Measurements from ENCODE around the gene CDH19.
"Not testable (repeated sequence)": the region's sequence is repeated elsewhere in the genome, so short reads cannot be mapped to it uniquely, and the experiment has no call there.

The CDH19 gene

DNA sequence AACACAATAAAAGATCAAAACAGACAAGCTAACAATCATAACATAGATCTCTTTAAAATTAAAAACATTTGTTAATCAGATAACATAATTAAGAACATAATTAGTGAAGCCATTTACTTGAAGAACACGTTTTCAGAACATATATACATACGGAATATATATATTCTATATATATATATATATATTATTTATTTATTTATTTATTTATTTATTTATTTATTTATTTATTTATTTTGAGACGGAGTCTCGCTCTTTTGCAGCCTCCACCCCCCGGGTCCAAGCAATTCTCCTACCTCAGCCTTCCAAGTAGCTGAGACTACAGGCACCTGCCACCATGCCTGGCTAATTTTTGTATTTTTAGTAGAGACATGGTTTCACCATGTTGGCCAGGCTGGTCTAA, 137.7 kb downstream of the CDH19 start:
- not testable (repeated sequence) for H3K27me3 ChIP-seq (ENCODE audit: control insufficient read depth, insufficient read depth, low read length); H3K27ac ChIP-seq (ENCODE audit: low read length); H3K9me3 ChIP-seq (ENCODE audit: control insufficient read depth, insufficient read depth, low read length); H3K4me3 ChIP-seq (ENCODE audit: low read length); DNase-seq (ENCODE audit: low read depth, low spot score); H3K36me3 ChIP-seq (ENCODE audit: control insufficient read depth, insufficient read depth, low read length); H3K4me1 ChIP-seq (ENCODE audit: control insufficient read depth, insufficient read depth, low read length)
- no CpG with 5 or more reads among the region's 5 CpGs for WGBS (ENCODE audit: insufficient coverage, insufficient read length)

DNA sequence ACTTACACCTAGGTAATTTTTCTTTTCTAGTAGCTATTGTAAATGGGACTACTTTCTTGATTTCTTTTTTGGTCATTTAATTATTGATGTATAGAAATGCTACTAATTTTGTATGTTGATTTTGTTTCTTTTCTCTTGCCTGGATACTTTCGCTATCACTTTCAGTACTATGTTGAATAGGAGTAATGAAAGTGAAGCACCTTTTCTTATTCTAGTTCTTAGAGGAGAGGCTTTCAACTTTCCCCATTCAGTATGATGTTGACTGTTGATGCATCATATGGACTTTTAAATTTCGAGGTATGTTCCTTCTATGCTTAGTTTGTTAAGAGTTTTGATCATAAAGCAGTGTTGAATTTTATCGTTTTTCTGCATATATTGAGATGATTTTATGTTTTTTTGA, 142.5 kb downstream of the CDH19 start:
- WGBS (ENCODE audit: insufficient coverage, insufficient read length) = 100% methylated on average over 1 of the region's 3 CpGs
- DNase-seq (ENCODE audit: low read depth, low spot score) = no peak
- Histone ChIP-seq H3K4me1 (ENCODE audit: control insufficient read depth, insufficient read depth, low read length) (no peaks in the 10 kb centered on the region), H3K4me3 (ENCODE audit: low read length) (no peak overlapping the region), H3K9me3 (ENCODE audit: control insufficient read depth, insufficient read depth, low read length) (no peaks in the 10 kb centered on the region), H3K27me3 (ENCODE audit: control insufficient read depth, insufficient read depth, low read length) (no peaks in the 10 kb centered on the region), H3K36me3 (ENCODE audit: control insufficient read depth, insufficient read depth, low read length) (no peaks in the 10 kb centered on the region), H3K27ac (ENCODE audit: low read length) (no peak overlapping the region)

DNA sequence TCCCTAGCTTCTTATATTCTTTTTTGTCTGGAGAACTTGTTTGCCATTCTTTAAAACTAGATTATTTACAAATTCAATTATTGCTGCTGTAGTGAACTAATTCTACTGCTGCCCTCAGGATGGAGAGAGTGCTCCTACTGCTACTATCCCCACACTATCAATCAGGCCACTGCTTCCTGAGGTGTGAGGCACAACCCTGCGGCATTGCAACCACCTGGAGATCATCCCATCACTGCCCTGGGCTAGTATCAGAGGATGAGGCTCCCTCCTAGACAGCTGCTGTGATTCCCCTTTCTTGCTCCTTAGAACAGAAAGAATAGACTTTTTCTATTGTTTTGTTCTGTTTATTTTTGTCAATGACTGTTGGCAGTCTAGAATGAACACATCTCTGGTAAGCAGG, 146.6 kb downstream of the CDH19 start:
- Histone ChIP-seq H3K36me3 (ENCODE audit: control insufficient read depth, insufficient read depth, low read length) (no peaks in the 10 kb centered on the region), H3K9me3 (ENCODE audit: control insufficient read depth, insufficient read depth, low read length) (no peaks in the 10 kb centered on the region), H3K4me3 (ENCODE audit: low read length) (no peak overlapping the region), H3K27ac (ENCODE audit: low read length) (no peak overlapping the region), H3K27me3 (ENCODE audit: control insufficient read depth, insufficient read depth, low read length) (no peaks in the 10 kb centered on the region), H3K4me1 (ENCODE audit: control insufficient read depth, insufficient read depth, low read length) (no peaks in the 10 kb centered on the region)
- no peak for DNase-seq (ENCODE audit: low read depth, low spot score)
- no CpG with 5 or more reads among the region's 1 CpG for WGBS (ENCODE audit: insufficient coverage, insufficient read length)

Measured in iPS DF 6.9 (cell line).